HG02943 (cell line): Measurements from ENCODE around the gene PHF8.

Source experiments
- ATAC-seq: cut with Tn5 transposase; IDR thresholded peaks from one replicate; pipeline ENCODE4 v1.9.1; 2021; ENCODE audit warnings: mild to moderate bottlenecking, low read depth, moderate library complexity; ENCODE audit not compliant: unreplicated experiment

PHF8 gene

GRCh38 chrX:54029529-54030143 lies 14.6 kb downstream of the PHF8 start:
- no peak for ATAC-seq

GRCh38 chrX:54024350-54024749 lies 19.9 kb downstream of the PHF8 start:
- ATAC-seq, result no peak

- ATAC-seq, result no peak
These were observed 31.3 kb downstream of the PHF8 start for GRCh38 chrX:54012830-54013500.

- no peak for ATAC-seq
These were observed 36.6 kb downstream of the PHF8 start for GRCh38 chrX:54007682-54008081.

GRCh38 chrX:53997724-53998123 lies 46.5 kb downstream of the PHF8 start:
- ATAC-seq, result no peak

- ATAC-seq, result no peak
These were observed 51.7 kb downstream of the PHF8 start for GRCh38 chrX:53992589-53992988.

- no peak for ATAC-seq
These were observed 54.1 kb downstream of the PHF8 start for GRCh38 chrX:53990171-53990570.

GRCh38 chrX:53984895-53985294 lies 59.4 kb downstream of the PHF8 start:
- ATAC-seq, result no peak

GRCh38 chrX:53974529-53974928 lies 69.7 kb downstream of the PHF8 start:
- no peak for ATAC-seq

GRCh38 chrX:53969540-53969939 lies 74.7 kb downstream of the PHF8 start:
- ATAC-seq, result no peak

- ATAC-seq, result no peak
These were observed 94.0 kb downstream of the PHF8 start for GRCh38 chrX:53950130-53950733.

GRCh38 chrX:53940180-53940579 lies 104.1 kb downstream of the PHF8 start:
- no peak for ATAC-seq

GRCh38 chrX:53939127-53939526 lies 105.1 kb downstream of the PHF8 start:
- ATAC-seq, result no peak

GRCh38 chrX:53930515-53931380 lies 113.5 kb downstream of the PHF8 start:
- no peak for ATAC-seq

GRCh38 chrX:53926030-53926429 lies 118.2 kb downstream of the PHF8 start:
- no peak for ATAC-seq

GRCh38 chrX:53918702-53919101 lies 125.6 kb downstream of the PHF8 start:
- ATAC-seq, result no peak

- no peak for ATAC-seq
These were observed 143.7 kb downstream of the PHF8 start for GRCh38 chrX:53900623-53901022.

- no peak for ATAC-seq
These were observed 149.0 kb downstream of the PHF8 start for GRCh38 chrX:53895270-53895669.
